CD8-positive, alpha-beta memory T cell (primary cell): ENCODE results near the gene TM9SF1. TPM values are rescaled to one million over a fixed set of nuclear protein-coding genes. Genes with fewer than 3 reads are reported as not detected.

Source experiments
- CTCF ChIA-PET: fragments of 350-600 bp; sonication (Branson Sonifier 250); formaldehyde crosslinking; loops from one replicate; lab custom pipeline; 2021; ENCODE audit warnings: antibody characterized with exemption; lab: Charles Lee
- POLR2A ChIA-PET: fragments of 350-600 bp; sonication (Branson Sonifier 250); formaldehyde crosslinking; loops from one replicate; lab custom pipeline; 2021; ENCODE audit warnings: antibody characterized with exemption; lab: Charles Lee
- DNase-seq, 5 donors: peaks; one replicate each; pipeline versions ENCODE4 v3.0.0 to v3.0.0-alpha.2; 2020 to 2022; ENCODE audit warnings: mixed read lengths in 1 of 5
- H3K27ac ChIP-seq: one replicate; pipeline ENCODE4 v1.7.0; 2013; ENCODE audit warnings: low read depth, mild to moderate bottlenecking, low read length, moderate library complexity
- H3K27me3 ChIP-seq: 2 replicates; pipeline ENCODE4 v1.7.0; 2013; ENCODE audit warnings: low read length, mild to moderate bottlenecking; ENCODE audit not compliant: insufficient read depth, poor library complexity, severe bottlenecking
- H3K36me3 ChIP-seq: 2 replicates; pipeline ENCODE4 v1.7.0; 2013; ENCODE audit warnings: mild to moderate bottlenecking, low read length, moderate library complexity; ENCODE audit not compliant: insufficient read depth
- H3K4me1 ChIP-seq: 2 replicates; pipeline ENCODE4 v1.7.0; 2013; ENCODE audit warnings: mild to moderate bottlenecking, low read length, moderate library complexity; ENCODE audit not compliant: insufficient read depth
- H3K4me3 ChIP-seq: 2 replicates; pipeline ENCODE4 v1.7.0; 2013; ENCODE audit warnings: mild to moderate bottlenecking, low read length
- H3K9me3 ChIP-seq: 2 replicates; pipeline ENCODE4 v1.7.0; 2013; ENCODE audit warnings: mild to moderate bottlenecking, low read length
- H3K27ac Mint-ChIP-seq, 8 donors: one replicate each; pipeline ENCODE4 v1.8.0; 2020 to 2021; ENCODE audit warnings: mixed read lengths in 8 of 8, mild to moderate bottlenecking in 6 of 8, inconsistent platforms in 3 of 8, moderate library complexity in 3 of 8
- H3K27me3 Mint-ChIP-seq, 2 donors: one replicate each; pipeline ENCODE4 v1.8.0; 2020 to 2021; ENCODE audit warnings: mixed read lengths in 2 of 2, mild to moderate bottlenecking in 1 of 2, moderate library complexity in 1 of 2
- H3K36me3 Mint-ChIP-seq, 3 donors: one replicate each; pipeline ENCODE4 v1.8.0; 2020 to 2021; ENCODE audit warnings: mixed read lengths in 3 of 3, inconsistent platforms in 1 of 3, mild to moderate bottlenecking in 1 of 3
- H3K4me1 Mint-ChIP-seq, 3 donors: one replicate each; pipeline ENCODE4 v1.8.0; 2020 to 2021; ENCODE audit warnings: mixed read lengths in 3 of 3, inconsistent platforms in 1 of 3, mild to moderate bottlenecking in 1 of 3
- H3K4me3 Mint-ChIP-seq, 7 donors: one replicate each; pipeline ENCODE4 v1.8.0; 2020 to 2021; ENCODE audit warnings: mixed read lengths in 7 of 7, mild to moderate bottlenecking in 6 of 7, moderate library complexity in 4 of 7, inconsistent platforms in 2 of 7
- H3K9me3 Mint-ChIP-seq, 5 donors: one replicate each; pipeline ENCODE4 v1.8.0; 2020 to 2022; ENCODE audit warnings: mixed read lengths in 5 of 5, mild to moderate bottlenecking in 3 of 5, moderate library complexity in 2 of 5, inconsistent platforms in 1 of 5
- polyA plus RNA-seq: library from polyadenylated mRNA; unstranded; fragments of 300-500 nt; fragmentation: Illumina TruSeq; gene quantifications from one replicate; pipeline ENCODE4 v1.2.3, GENCODE V29; 2021
- total RNA-seq, 2 experiments: library from RNA; stranded (reverse); gene quantifications; one replicate each; pipeline ENCODE4 v1.2.3, GENCODE V29; 2021

Gene TM9SF1
- total and polyA plus RNA-seq, 3 experiments from 2014 or later: 30.0 to 34.0 (median 31.3) TPM

GRCh38 chr14:24238123-24238522, 42.9 kb upstream of the TM9SF1 start:
- H3K36me3 ChIP-seq: peaks cover 70% of the 10 kb centered on the region
- Mint-ChIP-seq H3K4me1 (peaks cover 76 to 96% (median 91%) of the 10 kb centered on the region in 3 donors), H3K27ac (peak overlapping the region in 7 of 8 donors; percentile 13 to 99 (median 44)), H3K9me3 (no peaks in the 10 kb centered on the region), H3K27me3 (peaks cover 0 to 2% of the 10 kb centered on the region in 2 donors), H3K36me3 (peaks cover 4 to 81% (median 25%) of the 10 kb centered on the region in 3 donors), H3K4me3 (peak overlapping the region in 1 of 7 donors; percentile 96)
- CTCF ChIA-PET: interaction anchor here (1.5 to 12.1 kb wide), 4 partner anchors 22 to 193 kb away, joined by 6 to 146 read pairs (median 6); partner anchors contain the start of genes CIDEB, LTB4R, LTB4R2 and MDP1
- no peaks in the 10 kb centered on the region for H3K9me3 ChIP-seq
- no peaks in the 10 kb centered on the region for H3K27me3 ChIP-seq
- no peak overlapping the region for H3K4me3 ChIP-seq
- H3K27ac ChIP-seq: no peak overlapping the region
- POLR2A ChIA-PET: interaction anchor here (0.7 to 1.4 kb wide), 3 partner anchors 25 to 128 kb away, joined by 3 read pairs; partner anchors contain the start of gene CHMP4A
- peaks cover 62% of the 10 kb centered on the region for H3K4me1 ChIP-seq
- no peak for DNase-seq

GRCh38 chr14:24237463-24237955, 42.3 kb upstream of the TM9SF1 start:
- Histone ChIP-seq H3K27me3 (no peaks in the 10 kb centered on the region), H3K4me1 (peaks cover 63% of the 10 kb centered on the region), H3K27ac (no peak overlapping the region), H3K4me3 (no peak overlapping the region), H3K9me3 (no peaks in the 10 kb centered on the region), H3K36me3 (peaks cover 70% of the 10 kb centered on the region)
- H3K4me3 Mint-ChIP-seq: peak overlapping the region in 2 of 7 donors; percentile 27 to 96
- peaks cover 4 to 84% (median 25%) of the 10 kb centered on the region in 3 donors for H3K36me3 Mint-ChIP-seq
- no peaks in the 10 kb centered on the region for H3K9me3 Mint-ChIP-seq
- H3K27ac Mint-ChIP-seq: peak overlapping the region in 6 of 8 donors; percentile 9 to 99 (median 68)
- ChIA-PET CTCF (interaction anchor here (1.5 to 12.1 kb wide), 4 partner anchors 22 to 194 kb away, joined by 6 to 146 read pairs (median 6); partner anchors contain the start of genes CIDEB, LTB4R, LTB4R2 and MDP1), POLR2A (interaction anchor here (0.9 to 1.4 kb wide), 2 partner anchors 24 to 127 kb away, joined by 3 read pairs; partner anchors contain the start of gene CHMP4A)
- H3K4me1 Mint-ChIP-seq: peaks cover 76 to 94% (median 92%) of the 10 kb centered on the region in 3 donors
- H3K27me3 Mint-ChIP-seq: peaks cover 0 to 2% of the 10 kb centered on the region in 2 donors
- DNase-seq: no peak

GRCh38 chr14:24236689-24237462, 41.6 kb upstream of the TM9SF1 start:
- Mint-ChIP-seq H3K27ac (peak overlapping the region in 4 of 8 donors; percentile 60 to 99 (median 80)), H3K4me1 (peaks cover 72 to 92% (median 91%) of the 10 kb centered on the region in 3 donors), H3K27me3 (peaks cover 0 to 2% of the 10 kb centered on the region in 2 donors), H3K4me3 (peak overlapping the region in 2 of 7 donors; percentile 27 to 96), H3K9me3 (no peaks in the 10 kb centered on the region), H3K36me3 (peaks cover 4 to 83% (median 25%) of the 10 kb centered on the region in 3 donors)
- no peak for DNase-seq
- CTCF ChIA-PET: interaction anchor here (1.5 to 12.1 kb wide), 3 partner anchors 21 to 72 kb away, joined by 6 to 146 read pairs (median 6); partner anchors contain the start of genes CIDEB, LTB4R, LTB4R2 and MDP1
- Histone ChIP-seq H3K4me1 (peaks cover 62% of the 10 kb centered on the region), H3K4me3 (no peak overlapping the region), H3K9me3 (no peaks in the 10 kb centered on the region), H3K36me3 (peaks cover 70% of the 10 kb centered on the region), H3K27me3 (no peaks in the 10 kb centered on the region), H3K27ac (no peak overlapping the region)
- POLR2A ChIA-PET: interaction anchor here (1.4 kb wide), 1 partner anchor 24 kb away, joined by 3 read pairs; the partner anchor contains the start of gene CHMP4A

- Histone ChIP-seq H3K4me3 (no peak overlapping the region), H3K4me1 (peaks cover 62% of the 10 kb centered on the region), H3K27ac (no peak overlapping the region), H3K9me3 (no peaks in the 10 kb centered on the region), H3K36me3 (peaks cover 70% of the 10 kb centered on the region), H3K27me3 (no peaks in the 10 kb centered on the region)
- peak overlapping the region in 7 of 8 donors; percentile 20 to 99 (median 77) for H3K27ac Mint-ChIP-seq
- H3K36me3 Mint-ChIP-seq: peaks cover 4 to 84% (median 25%) of the 10 kb centered on the region in 3 donors
- peaks cover 77 to 94% (median 91%) of the 10 kb centered on the region in 3 donors for H3K4me1 Mint-ChIP-seq
- H3K4me3 Mint-ChIP-seq: peak overlapping the region in 2 of 7 donors; percentile 7 to 96
- no peak for DNase-seq
- ChIA-PET CTCF (interaction anchor here (1.0 to 12.1 kb wide), 4 partner anchors 20 to 195 kb away, joined by 3 to 146 read pairs (median 5); partner anchors contain the start of genes CIDEB, LTB4R, LTB4R2 and MDP1), POLR2A (interaction anchor here (1.4 kb wide), 1 partner anchor 23 kb away, joined by 3 read pairs; the partner anchor contains the start of gene CHMP4A)
- no peaks in the 10 kb centered on the region for H3K9me3 Mint-ChIP-seq
- H3K27me3 Mint-ChIP-seq: peaks cover 0 to 2% of the 10 kb centered on the region in 2 donors
These were observed 40.8 kb upstream of the TM9SF1 start for GRCh38 chr14:24235804-24236688.

GRCh38 chr14:24234095-24235005, 39.1 kb upstream of the TM9SF1 start:
- peaks cover 53% of the 10 kb centered on the region for H3K36me3 ChIP-seq
- no peaks in the 10 kb centered on the region for H3K27me3 ChIP-seq
- H3K4me3 ChIP-seq: no peak overlapping the region
- no peak overlapping the region for H3K27ac ChIP-seq
- CTCF ChIA-PET: interaction anchor here (0.8 to 3.2 kb wide), 8 partner anchors 8 to 197 kb away, joined by 3 to 16 read pairs (median 4); partner anchors contain the start of genes CIDEB, TINF2 and TM9SF1
- Mint-ChIP-seq H3K9me3 (no peaks in the 10 kb centered on the region), H3K27me3 (no peaks in the 10 kb centered on the region), H3K4me3 (peak overlapping the region in 6 of 7 donors; percentile 32 to 99 (median 72)), H3K27ac (peak overlapping the region; percentile 40 to 99 (median 76)), H3K36me3 (peaks cover 0 to 70% (median 21%) of the 10 kb centered on the region in 3 donors), H3K4me1 (peaks cover 61 to 80% (median 78%) of the 10 kb centered on the region in 3 donors)
- H3K4me1 ChIP-seq: peaks cover 50% of the 10 kb centered on the region
- H3K9me3 ChIP-seq: no peaks in the 10 kb centered on the region
- no peak for DNase-seq
- POLR2A ChIA-PET: interaction anchor here (2.3 kb wide), 1 partner anchor 8 kb away, joined by 30 read pairs; the partner anchor contains the start of gene TINF2

- Histone ChIP-seq H3K36me3 (peaks cover 44% of the 10 kb centered on the region), H3K4me1 (peaks cover 41% of the 10 kb centered on the region), H3K9me3 (no peaks in the 10 kb centered on the region), H3K4me3 (peak overlapping the region; percentile 92), H3K27ac (peak overlapping the region; percentile 79), H3K27me3 (no peaks in the 10 kb centered on the region)
- peak overlapping the region; percentile 95 to 99 (median 98) for H3K27ac Mint-ChIP-seq
- peaks cover 0 to 66% (median 21%) of the 10 kb centered on the region in 3 donors for H3K36me3 Mint-ChIP-seq
- POLR2A ChIA-PET: interaction anchor here (2.3 kb wide), 1 partner anchor 9 kb away, joined by 30 read pairs; the partner anchor contains the start of gene TINF2
- peak overlapping the region; percentile 95 to 99 (median 98) for H3K4me3 Mint-ChIP-seq
- DNase-seq: no peak
- peaks cover 55 to 76% (median 75%) of the 10 kb centered on the region in 3 donors for H3K4me1 Mint-ChIP-seq
- no peaks in the 10 kb centered on the region for H3K27me3 Mint-ChIP-seq
- H3K9me3 Mint-ChIP-seq: no peaks in the 10 kb centered on the region
- CTCF ChIA-PET: interaction anchor here (0.6 to 3.2 kb wide), 4 partner anchors 9 to 123 kb away, joined by 3 to 16 read pairs (median 4); partner anchors contain the start of genes MDP1, TINF2 and TM9SF1
These were observed 38.3 kb upstream of the TM9SF1 start for GRCh38 chr14:24233538-24233866.
